ENCODE measurements around the gene CYP27B1.

The CYP27B1 gene

DNA sequence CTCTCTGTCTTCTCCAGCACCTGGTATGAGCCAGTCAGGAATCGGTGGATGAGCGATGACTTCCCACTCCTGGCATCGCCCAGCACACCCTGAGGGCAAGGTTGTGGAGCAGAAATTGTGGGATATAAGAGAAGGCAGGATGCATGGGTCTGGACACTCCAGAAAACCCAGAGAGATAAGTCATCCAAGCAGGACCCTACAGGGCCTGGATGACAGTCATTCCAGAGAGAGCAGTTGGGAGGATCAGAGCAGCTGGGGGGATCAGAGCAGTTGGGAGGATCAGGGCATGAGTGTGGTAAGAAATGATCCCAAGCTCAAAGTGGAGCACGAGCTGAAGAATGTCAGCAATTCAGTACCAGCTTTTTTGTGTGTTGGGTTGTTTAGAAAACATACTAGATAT, 32.3 kb downstream of the CYP27B1 start:
- ChIA-PET POLR2A (interaction anchor here (1.0 kb wide), 1 partner anchor 9 kb away, joined by 3 read pairs; no protein-coding TSS in a partner anchor), CTCF (interaction anchor here (0.7 to 5.2 kb wide), 6 partner anchors 9 to 495 kb away, joined by 3 to 82 read pairs (median 7); partner anchors contain the start of genes OS9 and TSPAN31)
- no peak overlapping the region for H3K4me3 ChIP-seq (ENCODE audit: low read depth, low read length)
- TF ChIP-seq, protein P1, sequence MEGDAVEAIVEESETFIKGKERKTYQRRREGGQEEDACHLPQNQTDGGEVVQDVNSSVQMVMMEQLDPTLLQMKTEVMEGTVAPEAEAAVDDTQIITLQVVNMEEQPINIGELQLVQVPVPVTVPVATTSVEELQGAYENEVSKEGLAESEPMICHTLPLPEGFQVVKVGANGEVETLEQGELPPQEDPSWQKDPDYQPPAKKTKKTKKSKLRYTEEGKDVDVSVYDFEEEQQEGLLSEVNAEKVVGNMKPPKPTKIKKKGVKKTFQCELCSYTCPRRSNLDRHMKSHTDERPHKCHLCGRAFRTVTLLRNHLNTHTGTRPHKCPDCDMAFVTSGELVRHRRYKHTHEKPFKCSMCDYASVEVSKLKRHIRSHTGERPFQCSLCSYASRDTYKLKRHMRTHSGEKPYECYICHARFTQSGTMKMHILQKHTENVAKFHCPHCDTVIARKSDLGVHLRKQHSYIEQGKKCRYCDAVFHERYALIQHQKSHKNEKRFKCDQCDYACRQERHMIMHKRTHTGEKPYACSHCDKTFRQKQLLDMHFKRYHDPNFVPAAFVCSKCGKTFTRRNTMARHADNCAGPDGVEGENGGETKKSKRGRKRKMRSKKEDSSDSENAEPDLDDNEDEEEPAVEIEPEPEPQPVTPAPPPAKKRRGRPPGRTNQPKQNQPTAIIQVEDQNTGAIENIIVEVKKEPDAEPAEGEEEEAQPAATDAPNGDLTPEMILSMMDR (IDR thresholded peaks at IDR 0.05; ENCODE audit: insufficient read depth, low read length, missing control alignments) = no peak
- no peak for DNase-seq (ENCODE audit: low read depth, low spot score)

DNA sequence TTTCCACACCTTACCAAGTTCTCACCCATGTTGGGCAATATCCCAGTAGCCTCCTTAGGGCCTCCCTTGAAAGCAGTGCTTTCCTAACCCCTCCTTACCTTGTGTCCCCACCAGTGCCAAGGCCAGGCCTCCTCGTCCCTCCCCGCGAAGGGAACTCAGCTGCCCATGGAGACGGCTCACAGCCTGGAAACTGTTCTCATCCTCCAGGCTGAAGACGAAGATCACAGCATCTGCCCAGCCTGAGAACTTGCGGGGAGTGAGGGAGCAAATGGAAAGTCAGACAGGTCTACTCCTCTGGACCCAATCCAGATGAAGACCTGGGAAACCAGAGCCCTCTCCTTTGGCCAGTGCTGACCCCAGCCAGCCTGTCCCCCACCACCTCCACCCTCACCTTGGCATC, 33.0 kb downstream of the CYP27B1 start:
- TF ChIP-seq, protein P1 (IDR thresholded peaks at IDR 0.05; ENCODE audit: insufficient read depth, low read length, missing control alignments) = no peak
- ChIA-PET POLR2A (no interaction called here), CTCF (interaction anchor here (1.1 to 5.2 kb wide), 5 partner anchors 9 to 495 kb away, joined by 3 to 82 read pairs (median 11); partner anchors contain the start of genes OS9 and TSPAN31)
- DNase-seq (ENCODE audit: low read depth, low spot score) = no peak
- H3K4me3 ChIP-seq (ENCODE audit: low read depth, low read length) = no peak overlapping the region

DNA sequence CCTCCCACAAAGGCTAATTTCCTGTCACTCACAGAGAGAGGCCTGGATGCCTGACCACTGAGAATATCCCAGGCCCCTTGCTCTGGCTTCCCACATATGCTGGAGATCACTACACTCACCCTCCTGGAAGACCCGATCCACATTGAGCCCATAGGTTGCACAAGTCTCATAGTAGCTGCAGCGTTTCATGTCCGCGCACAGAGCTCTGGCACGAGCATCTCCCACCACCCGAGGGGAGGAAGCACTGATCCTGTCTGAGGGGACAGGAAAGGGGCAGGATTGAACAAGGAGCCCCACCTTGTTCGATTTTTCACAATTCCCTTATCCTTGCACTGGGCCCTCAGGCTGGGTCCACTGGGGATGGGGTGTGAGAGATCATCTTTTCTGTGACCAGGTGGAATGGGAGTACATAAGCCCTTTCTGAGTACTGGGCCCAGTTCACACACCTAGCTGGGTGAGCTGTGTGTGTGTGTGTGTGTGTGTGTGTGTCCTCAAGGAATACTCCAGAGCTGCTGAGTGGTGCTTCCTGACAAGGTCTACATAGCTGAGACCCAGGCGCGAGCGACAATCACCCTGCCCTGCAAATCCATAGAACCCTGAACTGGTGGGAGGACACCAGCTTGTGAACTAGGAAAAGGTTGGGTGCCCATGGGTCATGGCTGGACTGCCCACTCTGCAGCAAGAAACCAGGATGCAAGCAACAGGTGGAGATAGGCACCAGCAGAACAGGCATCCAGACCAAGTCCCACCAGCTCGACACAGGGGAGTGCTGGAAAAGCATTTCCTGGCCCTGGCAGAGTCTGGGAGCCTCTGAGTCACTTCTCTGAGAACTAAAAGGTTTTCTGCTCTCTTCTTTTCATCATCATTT, 33.9 kb downstream of the CYP27B1 start:
- TF ChIP-seq, protein P1 (IDR thresholded peaks at IDR 0.05; ENCODE audit: insufficient read depth, low read length, missing control alignments) = no peak
- POLR2A ChIA-PET = interaction anchor here (0.9 kb wide), 2 partner anchors 10 to 13 kb away, joined by 3 read pairs; no protein-coding TSS in a partner anchor
- CTCF ChIA-PET = interaction anchor here (2.5 to 5.2 kb wide), 3 partner anchors 8 to 150 kb away, joined by 8 to 82 read pairs (median 17); partner anchors contain the start of gene OS9
- H3K4me3 ChIP-seq (ENCODE audit: low read depth, low read length) = no peak overlapping the region
- no peak for DNase-seq (ENCODE audit: low read depth, low spot score)

DNA sequence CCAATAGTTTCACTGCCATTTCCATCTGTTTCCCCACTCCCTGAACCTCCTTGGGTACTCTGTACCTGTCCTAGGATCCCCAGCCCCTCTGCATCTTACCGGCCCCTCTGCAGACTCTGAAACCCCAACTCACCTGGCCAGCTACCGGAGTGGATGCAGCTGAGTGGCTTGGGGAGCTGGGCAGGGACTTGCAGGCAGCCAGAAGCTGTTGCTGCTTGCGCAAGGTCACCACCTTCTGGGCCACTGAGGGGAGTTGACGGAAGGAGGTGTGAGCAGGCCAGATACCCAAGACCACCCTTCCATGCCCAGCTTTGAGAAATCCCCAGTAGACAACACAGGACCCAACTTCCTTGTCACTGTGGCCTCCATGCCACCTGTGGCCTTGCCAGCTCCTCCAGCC, 34.6 kb downstream of the CYP27B1 start:
- CTCF ChIA-PET = interaction anchor here (2.5 to 4.3 kb wide), 2 partner anchors 39 to 149 kb away, joined by 8 to 17 read pairs; partner anchors contain the start of gene OS9

DNA sequence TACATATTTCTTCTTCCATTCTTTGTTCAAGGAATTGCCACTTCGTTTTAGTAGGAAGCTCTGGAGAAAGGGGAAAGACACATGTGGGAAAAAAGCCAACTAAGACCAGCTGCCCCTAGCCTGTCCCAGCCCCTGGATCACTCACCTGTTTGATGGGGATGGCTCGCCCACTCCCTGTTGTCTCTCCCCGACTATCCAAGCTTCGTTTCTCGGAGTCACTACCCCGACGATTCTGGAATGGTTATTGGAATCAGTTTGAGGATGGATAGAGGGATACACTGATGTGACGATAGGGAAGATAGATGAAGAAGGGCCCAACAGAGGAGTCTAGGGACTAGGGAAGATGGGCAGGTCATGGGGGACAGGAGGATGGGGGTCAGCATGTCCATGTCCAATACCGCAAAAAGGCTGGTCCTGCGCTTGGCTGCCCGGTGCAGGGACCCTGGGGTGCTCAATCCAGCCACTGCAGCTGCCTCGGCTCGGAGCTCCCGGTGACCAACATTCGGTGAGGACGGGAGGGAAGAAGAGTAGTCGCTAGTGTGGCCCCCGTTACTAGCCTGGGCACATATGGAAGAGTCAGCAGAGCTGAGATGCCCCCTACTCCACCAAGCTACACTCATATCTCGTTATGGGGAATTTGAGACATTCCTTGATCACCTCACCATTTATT, 35.3 kb downstream of the CYP27B1 start:
- ChIA-PET CTCF (interaction anchor here (2.5 kb wide), 1 partner anchor 148 kb away, joined by 8 read pairs; no protein-coding TSS in a partner anchor), POLR2A (no interaction called here)
- no peak for DNase-seq (ENCODE audit: low read depth, low spot score)
- no peak overlapping the region for H3K4me3 ChIP-seq (ENCODE audit: low read depth, low read length)
- TF ChIP-seq, protein P1 (IDR thresholded peaks at IDR 0.05; ENCODE audit: insufficient read depth, low read length, missing control alignments) = no peak

More for the DNA sequence above, 34.6 kb downstream of the CYP27B1 start:
- POLR2A ChIA-PET = interaction anchor here (0.9 kb wide), 1 partner anchor 12 kb away, joined by 3 read pairs; no protein-coding TSS in a partner anchor
- no peak overlapping the region for H3K4me3 ChIP-seq (ENCODE audit: low read depth, low read length)
- TF ChIP-seq, protein P1 (IDR thresholded peaks at IDR 0.05; ENCODE audit: insufficient read depth, low read length, missing control alignments) = no peak
- no peak for DNase-seq (ENCODE audit: low read depth, low spot score)

Data from AG04449 (cell line).